WTC11 (cell line): ENCODE data around the gene LDLRAD4.

Experiments used
- ATF2 ChIP-seq: sonication (generic); formaldehyde crosslinking; IDR thresholded peaks from 2 replicates; pipeline ENCODE4 v1.8.1; 2022; ENCODE audit warnings: low read depth, missing genetic modification reagents, borderline replicate concordance
- CTCF ChIP-seq: fragments of 200-600 bp; IDR thresholded peaks from 2 replicates; pipeline ENCODE4 v1.8.0; 2022; ENCODE audit warnings: antibody characterized with exemption
- ESRRA ChIP-seq: sonication (generic); formaldehyde crosslinking; IDR thresholded peaks from 2 replicates; pipeline ENCODE4 v1.8.1; 2022; ENCODE audit warnings: mild to moderate bottlenecking, missing genetic modification reagents, borderline replicate concordance
- GABPB1 ChIP-seq: sonication (generic); formaldehyde crosslinking; IDR thresholded peaks from 2 replicates; pipeline ENCODE4 v1.8.1; 2023; ENCODE audit warnings: mild to moderate bottlenecking, missing genetic modification reagents
- JUN ChIP-seq: sonication (generic); formaldehyde crosslinking; IDR thresholded peaks from 2 replicates; pipeline ENCODE4 v1.8.0; 2023; ENCODE audit warnings: mild to moderate bottlenecking, missing genetic modification reagents
- NFE2L1 ChIP-seq: sonication (generic); formaldehyde crosslinking; IDR thresholded peaks from 2 replicates; pipeline ENCODE4 v1.8.1; 2023; ENCODE audit warnings: missing genetic modification reagents
- NFYB ChIP-seq: sonication (generic); formaldehyde crosslinking; conservative IDR thresholded peaks from 2 replicates; pipeline ENCODE4 v1.8.0; 2022; ENCODE audit warnings: low read depth, missing genetic modification reagents
- NR2C2 ChIP-seq: sonication (generic); formaldehyde crosslinking; IDR thresholded peaks from 2 replicates; pipeline ENCODE4 v1.8.0; 2022; ENCODE audit warnings: mild to moderate bottlenecking, missing genetic modification reagents
- SP1 ChIP-seq: sonication (generic); formaldehyde crosslinking; conservative IDR thresholded peaks from 2 replicates; pipeline ENCODE4 v1.8.1; 2022; ENCODE audit warnings: missing genetic modification reagents
- ZNF121 ChIP-seq: sonication (generic); formaldehyde crosslinking; IDR thresholded peaks from 2 replicates; pipeline ENCODE4 v1.8.0; 2023; ENCODE audit warnings: missing genetic modification reagents
- ZNF671 ChIP-seq: fragments of 250-450 bp; sonication (Bioruptor Pico); IDR thresholded peaks from 2 replicates; pipeline ENCODE4 v1.8.0; 2021; ENCODE audit warnings: mild to moderate bottlenecking
- TF ChIP-seq, protein P1 (sequence below): sonication (generic); formaldehyde crosslinking; IDR thresholded peaks from 2 replicates; pipeline ENCODE4 v1.8.1; 2023; ENCODE audit warnings: mild to moderate bottlenecking, missing genetic modification reagents, moderate library complexity
- TF ChIP-seq, protein P2 (sequence below): sonication (generic); formaldehyde crosslinking; IDR thresholded peaks from 2 replicates; pipeline ENCODE4 v1.8.0; 2022; ENCODE audit warnings: mild to moderate bottlenecking, missing genetic modification reagents

GRCh38 chr18:13628211-13628610, 409.7 kb downstream of the LDLRAD4 start:
- no peak for TF ChIP-seq ESRRA (CRISPR knock-in tag)
- no peak for TF ChIP-seq CTCF
- no peak for TF ChIP-seq ZNF671
- TF ChIP-seq, protein P1, sequence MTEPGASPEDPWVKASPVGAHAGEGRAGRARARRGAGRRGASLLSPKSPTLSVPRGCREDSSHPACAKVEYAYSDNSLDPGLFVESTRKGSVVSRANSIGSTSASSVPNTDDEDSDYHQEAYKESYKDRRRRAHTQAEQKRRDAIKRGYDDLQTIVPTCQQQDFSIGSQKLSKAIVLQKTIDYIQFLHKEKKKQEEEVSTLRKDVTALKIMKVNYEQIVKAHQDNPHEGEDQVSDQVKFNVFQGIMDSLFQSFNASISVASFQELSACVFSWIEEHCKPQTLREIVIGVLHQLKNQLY (CRISPR knock-in tag): no peak
- TF ChIP-seq ATF2 (CRISPR knock-in tag): no peak
- no peak for TF ChIP-seq ZNF121
- TF ChIP-seq NFYB (CRISPR knock-in tag): no peak
- TF ChIP-seq NFE2L1: no peak
- no peak for TF ChIP-seq SP1 (CRISPR knock-in tag)
- TF ChIP-seq NR2C2: no peak
- TF ChIP-seq JUN (CRISPR knock-in tag): no peak
- TF ChIP-seq, protein P2, sequence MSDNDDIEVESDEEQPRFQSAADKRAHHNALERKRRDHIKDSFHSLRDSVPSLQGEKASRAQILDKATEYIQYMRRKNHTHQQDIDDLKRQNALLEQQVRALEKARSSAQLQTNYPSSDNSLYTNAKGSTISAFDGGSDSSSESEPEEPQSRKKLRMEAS: no peak
- no peak for TF ChIP-seq GABPB1 (CRISPR knock-in tag)
